Trophoblast cell (in vitro differentiated cells and primary cell): ENCODE measurements around the gene TMC2.

Experiments
- DNase-seq, 2 donors: peaks; one replicate each; pipeline ENCODE4 v3.0.0-alpha.2; 2016
- H2AFZ ChIP-seq: 2 replicates; pipeline ENCODE4 v1.6.1; 2013; ENCODE audit warnings: low read length, moderate library complexity, mild to moderate bottlenecking; ENCODE audit not compliant: insufficient read depth, poor library complexity
- H2AK5ac ChIP-seq: 2 replicates; pipeline ENCODE4 v1.6.1; 2013; ENCODE audit warnings: mild to moderate bottlenecking, low read length
- H2BK120ac ChIP-seq: 2 replicates; pipeline ENCODE4 v1.6.1; 2013; ENCODE audit warnings: low read length, mild to moderate bottlenecking, moderate library complexity; ENCODE audit not compliant: insufficient read depth, poor library complexity
- H2BK12ac ChIP-seq: 2 replicates; pipeline ENCODE4 v1.6.1; 2013; ENCODE audit warnings: mild to moderate bottlenecking, low read length, moderate library complexity
- H2BK5ac ChIP-seq: 2 replicates; pipeline ENCODE4 v1.6.1; 2013; ENCODE audit warnings: low read length, low read depth, moderate library complexity, mild to moderate bottlenecking; ENCODE audit not compliant: poor library complexity
- H3K14ac ChIP-seq: 2 replicates; pipeline ENCODE4 v1.6.1; 2013; ENCODE audit warnings: mild to moderate bottlenecking, low read length
- H3K18ac ChIP-seq: 2 replicates; pipeline ENCODE4 v1.6.1; 2013; ENCODE audit warnings: mild to moderate bottlenecking, low read length
- H3K23ac ChIP-seq: 2 replicates; pipeline ENCODE4 v1.6.1; 2013; ENCODE audit warnings: low read length
- H3K27ac ChIP-seq: 2 replicates; pipeline ENCODE4 v1.5.1; 2013; ENCODE audit warnings: low read depth, mild to moderate bottlenecking, inconsistent platforms, low read length, moderate library complexity
- H3K27me3 ChIP-seq: 2 replicates; pipeline ENCODE4 v1.6.1; 2013; ENCODE audit warnings: inconsistent platforms, mild to moderate bottlenecking, low read length, moderate library complexity; ENCODE audit not compliant: insufficient read depth
- H3K36me3 ChIP-seq, 2 experiments: 1 replicate in 1 of 2; 2 replicates in 1 of 2; pipeline ENCODE4 v1.6.1; 2013; ENCODE audit warnings: low read length in 2 of 2, mild to moderate bottlenecking in 2 of 2, moderate library complexity in 1 of 2; ENCODE audit not compliant: insufficient read depth in 2 of 2, control insufficient read depth in 1 of 2
- H3K4ac ChIP-seq: 2 replicates; pipeline ENCODE4 v1.6.1; 2013; ENCODE audit warnings: low read depth, mild to moderate bottlenecking, low read length, moderate library complexity
- H3K4me1 ChIP-seq, 2 experiments: 1 replicate in 1 of 2; 2 replicates in 1 of 2; pipeline ENCODE4 v1.6.1; 2013; ENCODE audit warnings: low read length in 2 of 2, mild to moderate bottlenecking in 2 of 2, moderate library complexity in 1 of 2; ENCODE audit not compliant: insufficient read depth in 2 of 2, control insufficient read depth in 1 of 2
- H3K4me2 ChIP-seq: 2 replicates; pipeline ENCODE4 v1.6.1; 2013; ENCODE audit warnings: inconsistent platforms, mild to moderate bottlenecking, low read length, moderate library complexity
- H3K4me3 ChIP-seq: 2 replicates; pipeline ENCODE4 v1.5.1; 2013; ENCODE audit warnings: mild to moderate bottlenecking, low read depth, low read length, inconsistent platforms
- H3K79me1 ChIP-seq: one replicate; pipeline ENCODE4 v1.6.1; 2013; ENCODE audit warnings: low read length
- H3K79me2 ChIP-seq: 2 replicates; pipeline ENCODE4 v1.6.1; 2013; ENCODE audit warnings: low read length, mild to moderate bottlenecking; ENCODE audit not compliant: control insufficient read depth, insufficient read depth, poor library complexity
- H3K9ac ChIP-seq: 2 replicates; pipeline ENCODE4 v1.6.1; 2013; ENCODE audit warnings: mild to moderate bottlenecking, low read length
- H3K9me3 ChIP-seq: 2 replicates; pipeline ENCODE4 v1.6.1; 2013; ENCODE audit warnings: low read depth, mild to moderate bottlenecking, control low read depth, inconsistent platforms, low read length; ENCODE audit not compliant: insufficient read depth
- H4K12ac ChIP-seq: 2 replicates; pipeline ENCODE4 v1.6.1; 2013; ENCODE audit warnings: low read depth, mild to moderate bottlenecking, low read length, moderate library complexity
- H4K8ac ChIP-seq: 2 replicates; pipeline ENCODE4 v1.6.1; 2013; ENCODE audit warnings: low read depth, mild to moderate bottlenecking, low read length, moderate library complexity
- H4K91ac ChIP-seq: one replicate; pipeline ENCODE4 v1.6.1; 2013; ENCODE audit warnings: low read depth, mild to moderate bottlenecking, low read length, moderate library complexity
- WGBS: extraction: QIAGEN DNeasy Blood & Tissue Kit; methylation state at CpG from one replicate; pipeline ENCODE4 v1.1.7; 2013; ENCODE audit warnings: missing lambda C conversion rate; ENCODE audit not compliant: insufficient read length, insufficient coverage; ENCODE audit errors: extremely low coverage; 5-methylcytosine and 5-hydroxymethylcytosine counted together

The TMC2 gene

GRCh38 chr20:2604506-2604835, 68.1 kb downstream of the TMC2 start:
- Histone ChIP-seq H3K4me3 (no peak overlapping the region), H3K27ac (no peak overlapping the region), H2AFZ (no peak overlapping the region), H3K9ac (no peak overlapping the region), H3K4me1 (no peaks in the 10 kb centered on the region), H2BK5ac (no peak overlapping the region), H3K18ac (no peak overlapping the region), H3K4me2 (no peak overlapping the region), H3K9me3 (peaks cover 2% of the 10 kb centered on the region), H3K4ac (no peak overlapping the region), H3K36me3 (no peaks in the 10 kb centered on the region), H4K91ac (no peak overlapping the region), H3K79me2 (no peaks in the 10 kb centered on the region), H3K23ac (no peak overlapping the region), H4K8ac (no peak overlapping the region), H2AK5ac (no peak overlapping the region), H2BK12ac (no peak overlapping the region), H3K27me3 (no peaks in the 10 kb centered on the region), H2BK120ac (no peak overlapping the region), H4K12ac (no peak overlapping the region), H3K79me1 (no peaks in the 10 kb centered on the region), H3K14ac (no peak overlapping the region)
- DNase-seq, result no peak
- WGBS, result no CpG with 5 or more reads among the region's 3 CpGs

GRCh38 chr20:2606507-2607006, 70.2 kb downstream of the TMC2 start:
- H3K18ac ChIP-seq, result no peak overlapping the region
- no peak overlapping the region for H3K4me2 ChIP-seq
- no peak overlapping the region for H3K4me3 ChIP-seq
- no peak overlapping the region for H2BK12ac ChIP-seq
- H3K27ac ChIP-seq, result no peak overlapping the region
- H2BK120ac ChIP-seq, result no peak overlapping the region
- no peak overlapping the region for H4K91ac ChIP-seq
- H2AK5ac ChIP-seq, result no peak overlapping the region
- WGBS, result no CpG with 5 or more reads among the region's 1 CpG
- no peak overlapping the region for H2BK5ac ChIP-seq
- H3K9ac ChIP-seq, result no peak overlapping the region
- H3K79me2 ChIP-seq, result no peaks in the 10 kb centered on the region
- H4K12ac ChIP-seq, result no peak overlapping the region
- H3K27me3 ChIP-seq, result no peaks in the 10 kb centered on the region
- no peak overlapping the region for H4K8ac ChIP-seq
- H3K9me3 ChIP-seq, result peaks cover 4% of the 10 kb centered on the region
- DNase-seq, result no peak
- H3K23ac ChIP-seq, result no peak overlapping the region
- no peaks in the 10 kb centered on the region for H3K4me1 ChIP-seq
- no peaks in the 10 kb centered on the region for H3K79me1 ChIP-seq
- no peaks in the 10 kb centered on the region for H3K36me3 ChIP-seq
- H2AFZ ChIP-seq, result no peak overlapping the region
- H3K14ac ChIP-seq, result no peak overlapping the region
- no peak overlapping the region for H3K4ac ChIP-seq

- no peaks in the 10 kb centered on the region for H3K36me3 ChIP-seq
Measured at GRCh38 chr20:2610326-2610725, 74.0 kb downstream of the TMC2 start.

GRCh38 chr20:2610941-2611720, 74.8 kb downstream of the TMC2 start:
- Histone ChIP-seq H3K14ac (no peak overlapping the region), H3K9ac (no peak overlapping the region), H2BK5ac (no peak overlapping the region), H4K8ac (no peak overlapping the region), H3K27me3 (no peaks in the 10 kb centered on the region), H4K12ac (no peak overlapping the region), H3K4me1 (no peaks in the 10 kb centered on the region), H2AFZ (no peak overlapping the region), H2AK5ac (no peak overlapping the region), H3K27ac (no peak overlapping the region), H3K79me1 (no peaks in the 10 kb centered on the region), H3K4me2 (no peak overlapping the region), H3K36me3 (no peaks in the 10 kb centered on the region), H3K79me2 (no peaks in the 10 kb centered on the region), H3K18ac (no peak overlapping the region), H3K4me3 (no peak overlapping the region), H2BK120ac (no peak overlapping the region), H3K23ac (no peak overlapping the region), H4K91ac (no peak overlapping the region), H2BK12ac (no peak overlapping the region), H3K4ac (no peak overlapping the region), H3K9me3 (peaks cover 4% of the 10 kb centered on the region)
- no peak for DNase-seq
- no CpG with 5 or more reads among the region's 6 CpGs for WGBS

More at GRCh38 chr20:2610326-2610725, 74.0 kb downstream of the TMC2 start:
- Histone ChIP-seq H3K79me2 (no peaks in the 10 kb centered on the region), H2AFZ (no peak overlapping the region), H4K12ac (no peak overlapping the region), H3K4ac (no peak overlapping the region), H4K91ac (no peak overlapping the region), H3K14ac (no peak overlapping the region), H3K18ac (no peak overlapping the region), H3K27me3 (no peaks in the 10 kb centered on the region), H2BK120ac (no peak overlapping the region), H2BK5ac (no peak overlapping the region), H3K23ac (no peak overlapping the region), H3K4me3 (no peak overlapping the region), H4K8ac (no peak overlapping the region), H3K4me2 (no peak overlapping the region), H3K4me1 (no peaks in the 10 kb centered on the region), H3K9ac (no peak overlapping the region), H2BK12ac (no peak overlapping the region), H3K79me1 (no peaks in the 10 kb centered on the region), H2AK5ac (no peak overlapping the region), H3K9me3 (peaks cover 6% of the 10 kb centered on the region), H3K27ac (no peak overlapping the region)
- no peak for DNase-seq
- WGBS, result no CpG with 5 or more reads among the region's 6 CpGs
